B cell (primary cell): ENCODE measurements around the gene WWC1. TPM values are rescaled to one million over a fixed set of nuclear protein-coding genes. Genes with fewer than 3 reads are reported as not detected.

Source experiments
- ATAC-seq: fragments of 200-7000 bp; cut with Tn5 transposase; one replicate; pipeline ENCODE4 v1.10.0; 2021; ENCODE audit warnings: low read depth, mild to moderate bottlenecking, moderate number of reproducible peaks, moderate library complexity
- CTCF ChIA-PET: fragments of 350-600 bp; sonication (Branson Sonifier 250); formaldehyde crosslinking; loops from one replicate; lab custom pipeline; 2021; ENCODE audit warnings: antibody characterized with exemption, inconsistent platforms; lab: Charles Lee
- POLR2A ChIA-PET: fragments of 350-600 bp; sonication (Branson Sonifier 250); formaldehyde crosslinking; loops from one replicate; lab custom pipeline; 2021; ENCODE audit warnings: antibody characterized with exemption; lab: Charles Lee
- DNase-seq: peaks from one replicate; pipeline ENCODE4 v3.0.0; 2013
- H2AFZ ChIP-seq: 2 replicates; pipeline ENCODE4 v1.6.1; 2012; ENCODE audit warnings: mild to moderate bottlenecking, low read depth, low read length; ENCODE audit not compliant: insufficient read depth, poor library complexity, severe bottlenecking
- H3K27ac ChIP-seq, 2 donors: 1 replicate in 1 of 2; 2 replicates in 1 of 2; pipeline ENCODE4 v1.5.1; 2012 to 2013; ENCODE audit warnings: low read length in 2 of 2, mild to moderate bottlenecking in 2 of 2, moderate library complexity in 1 of 2
- H3K27me3 ChIP-seq, 4 experiments: fragments of 200-600 bp in 1 of 4; sonication (generic) in 1 of 4; replicated peaks in 1 of 4; 1 replicate in 2 of 4; 2 replicates in 2 of 4; pipeline versions ENCODE4 v1.6.1 to v1.7.0; 2013 to 2016; ENCODE audit warnings: low read length in 3 of 4, mild to moderate bottlenecking in 2 of 4, mixed read lengths in 1 of 4, moderate library complexity in 1 of 4; ENCODE audit not compliant: insufficient read depth in 4 of 4, control insufficient read depth in 3 of 4; ENCODE audit errors: control extremely low read depth in 1 of 4
- H3K36me3 ChIP-seq, 2 experiments: replicated peaks in 1 of 2; 1 replicate in 1 of 2; 2 replicates in 1 of 2; pipeline versions ENCODE4 v1.6.1 to v1.7.1; 2013; ENCODE audit warnings: low read length in 1 of 2; ENCODE audit not compliant: insufficient read depth in 2 of 2, control insufficient read depth in 1 of 2; ENCODE audit errors: control extremely low read depth in 1 of 2, extremely low read depth in 1 of 2
- H3K4me1 ChIP-seq, 2 donors: fragments of 200-600 bp in 1 of 2; sonication (generic) in 1 of 2; 1 replicate in 1 of 2; 2 replicates in 1 of 2; pipeline versions ENCODE4 v1.5.1 to v1.6.1; 2013 to 2017; ENCODE audit warnings: low read length in 2 of 2; ENCODE audit not compliant: control insufficient read depth in 2 of 2, insufficient read depth in 2 of 2
- H3K4me2 ChIP-seq: replicated peaks from 2 replicates; pipeline ENCODE3; 2012; ENCODE audit warnings: mild to moderate bottlenecking, low read depth, low read length; ENCODE audit not compliant: poor library complexity, severe bottlenecking
- H3K4me3 ChIP-seq, 5 experiments: fragments of 200-600 bp in 1 of 5; sonication (generic) in 1 of 5; 1 replicate in 3 of 5; 2 replicates in 2 of 5; pipeline versions ENCODE4 v1.5.1 to v1.7.0; 2011 to 2016; ENCODE audit warnings: low read length in 4 of 5, mild to moderate bottlenecking in 4 of 5, low read depth in 2 of 5, control low read depth in 1 of 5, moderate library complexity in 1 of 5; ENCODE audit not compliant: insufficient read depth in 1 of 5; ENCODE audit errors: control extremely low read depth in 1 of 5, extremely low read depth in 1 of 5
- H3K79me2 ChIP-seq: fragments of 200-600 bp; sonication (generic); one replicate; pipeline ENCODE4 v1.6.0; 2016; ENCODE audit warnings: low read length; ENCODE audit not compliant: control insufficient read depth, insufficient read depth
- H3K9ac ChIP-seq: fragments of 200-600 bp; sonication (generic); 2 replicates; pipeline ENCODE4 v1.6.1; 2017; ENCODE audit warnings: mild to moderate bottlenecking, low read length, moderate library complexity
- H3K9me3 ChIP-seq, 3 donors: one replicate each; pipeline versions ENCODE4 v1.6.1 to v1.7.1; 2013; ENCODE audit warnings: low read length in 2 of 3; ENCODE audit not compliant: control insufficient read depth in 2 of 3, insufficient read depth in 1 of 3; ENCODE audit errors: control extremely low read depth in 1 of 3
- H4K20me1 ChIP-seq: 2 replicates; pipeline ENCODE4 v1.6.0; 2012; ENCODE audit warnings: mild to moderate bottlenecking, low read length; ENCODE audit not compliant: insufficient read depth, control insufficient read depth, poor library complexity, severe bottlenecking
- H3K27ac Mint-ChIP-seq: one replicate; pipeline ENCODE4 v1.8.0; 2021; ENCODE audit warnings: mixed read lengths
- H3K27me3 Mint-ChIP-seq: one replicate; pipeline ENCODE4 v1.8.0; 2021; ENCODE audit warnings: mixed read lengths
- H3K4me1 Mint-ChIP-seq: one replicate; pipeline ENCODE4 v1.8.0; 2021; ENCODE audit warnings: mixed read lengths
- H3K4me3 Mint-ChIP-seq: one replicate; pipeline ENCODE4 v1.8.0; 2021; ENCODE audit warnings: mixed read lengths
- H3K9me3 Mint-ChIP-seq: one replicate; pipeline ENCODE4 v1.8.0; 2022; ENCODE audit warnings: mixed read lengths; ENCODE audit not compliant: insufficient read depth
- EZH2 ChIP-seq: IDR thresholded peaks from 2 replicates; pipeline ENCODE4 v1.6.1; 2012; ENCODE audit warnings: borderline replicate concordance, low read depth, mild to moderate bottlenecking, moderate library complexity, low read length; ENCODE audit not compliant: insufficient read depth, poor library complexity, severe bottlenecking
- WGBS: methylation state at CpG from one replicate; pipeline ENCODE4 v1.1.5; 2013; ENCODE audit warnings: missing lambda C conversion rate; ENCODE audit not compliant: insufficient coverage; 5-methylcytosine and 5-hydroxymethylcytosine counted together
- intact Hi-C: fragments of 100-400 bp; cut with micrococcal nuclease; formaldehyde crosslinking; loops from one replicate; pipeline ENCODE4 v1.10.0; 2022
- polyA plus RNA-seq: library from polyadenylated mRNA; depleted of rRNA; stranded (reverse); fragments of >200 nt; gene quantifications from 2 replicates; pipeline ENCODE4 v1.2.3, GENCODE V29; 2012
- total RNA-seq, 2 donors: library from RNA; stranded (reverse); fragments of 120-200 nt in 1 of 2; gene quantifications; 1 replicate in 1 of 2; 2 replicates in 1 of 2; pipeline versions ENCODE4 v1.2.3 to v1.2.4, GENCODE V29; 2013 to 2022
- TF ChIP-seq, protein P1 (sequence below): fragments of 200-600 bp; IDR thresholded peaks from one replicate; pipeline ENCODE4 v1.8.0; 2022; ENCODE audit warnings: antibody characterized with exemption, mild to moderate bottlenecking

Gene WWC1
- total and polyA plus RNA-seq, 2 donors (not counting 1 experiment from before 2014, with no cell fraction given), result 1.5 to 2.0 TPM

DNA sequence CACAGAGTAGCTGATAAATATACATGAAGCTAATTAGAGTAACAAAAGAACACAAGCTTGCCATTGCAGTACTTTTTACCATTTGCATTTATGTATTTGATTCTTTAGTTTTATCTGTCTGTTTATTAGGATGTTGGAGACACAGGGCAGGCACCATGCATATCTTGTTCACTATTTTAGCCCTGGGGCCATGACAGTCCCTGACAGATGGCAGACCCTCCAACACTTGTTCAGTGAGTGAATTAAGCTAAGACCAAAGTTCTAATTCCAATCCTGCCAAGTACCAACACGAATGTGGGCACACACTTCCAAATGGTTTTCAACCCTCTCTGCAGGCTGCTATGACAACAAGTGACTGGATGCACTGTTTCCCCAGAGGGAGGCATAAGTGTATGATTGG is 182.9 kb downstream of the WWC1 start:
- H3K4me1 ChIP-seq, result no peaks in the 10 kb centered on the region
- TF ChIP-seq, protein P1, sequence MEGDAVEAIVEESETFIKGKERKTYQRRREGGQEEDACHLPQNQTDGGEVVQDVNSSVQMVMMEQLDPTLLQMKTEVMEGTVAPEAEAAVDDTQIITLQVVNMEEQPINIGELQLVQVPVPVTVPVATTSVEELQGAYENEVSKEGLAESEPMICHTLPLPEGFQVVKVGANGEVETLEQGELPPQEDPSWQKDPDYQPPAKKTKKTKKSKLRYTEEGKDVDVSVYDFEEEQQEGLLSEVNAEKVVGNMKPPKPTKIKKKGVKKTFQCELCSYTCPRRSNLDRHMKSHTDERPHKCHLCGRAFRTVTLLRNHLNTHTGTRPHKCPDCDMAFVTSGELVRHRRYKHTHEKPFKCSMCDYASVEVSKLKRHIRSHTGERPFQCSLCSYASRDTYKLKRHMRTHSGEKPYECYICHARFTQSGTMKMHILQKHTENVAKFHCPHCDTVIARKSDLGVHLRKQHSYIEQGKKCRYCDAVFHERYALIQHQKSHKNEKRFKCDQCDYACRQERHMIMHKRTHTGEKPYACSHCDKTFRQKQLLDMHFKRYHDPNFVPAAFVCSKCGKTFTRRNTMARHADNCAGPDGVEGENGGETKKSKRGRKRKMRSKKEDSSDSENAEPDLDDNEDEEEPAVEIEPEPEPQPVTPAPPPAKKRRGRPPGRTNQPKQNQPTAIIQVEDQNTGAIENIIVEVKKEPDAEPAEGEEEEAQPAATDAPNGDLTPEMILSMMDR, result no peak
- no peak for TF ChIP-seq EZH2
- H4K20me1 ChIP-seq, result no peaks in the 10 kb centered on the region
- WGBS, result no CpG with 5 or more reads among the region's 1 CpG
- H3K9ac ChIP-seq, result no peak overlapping the region
- no peaks in the 10 kb centered on the region for H3K9me3 ChIP-seq
- H3K79me2 ChIP-seq, result no peaks in the 10 kb centered on the region
- H3K4me3 ChIP-seq, result no peak overlapping the region
- Mint-ChIP-seq H3K4me1 (no peaks in the 10 kb centered on the region), H3K27ac (no peak overlapping the region), H3K9me3 (no peaks in the 10 kb centered on the region), H3K4me3 (no peak overlapping the region), H3K27me3 (peaks cover 3% of the 10 kb centered on the region)
- H3K27me3 ChIP-seq, result no peaks in the 10 kb centered on the region
- no peaks in the 10 kb centered on the region for H3K36me3 ChIP-seq
- CTCF ChIA-PET, result no interaction called here
- ATAC-seq (no peak), DNase-seq (no peak)
- H3K27ac ChIP-seq, result no peak overlapping the region
- H3K4me2 ChIP-seq, result no peak overlapping the region
- no peak overlapping the region for H2AFZ ChIP-seq
- intact Hi-C loops, result no loop called here
- POLR2A ChIA-PET, result no interaction called here

DNA sequence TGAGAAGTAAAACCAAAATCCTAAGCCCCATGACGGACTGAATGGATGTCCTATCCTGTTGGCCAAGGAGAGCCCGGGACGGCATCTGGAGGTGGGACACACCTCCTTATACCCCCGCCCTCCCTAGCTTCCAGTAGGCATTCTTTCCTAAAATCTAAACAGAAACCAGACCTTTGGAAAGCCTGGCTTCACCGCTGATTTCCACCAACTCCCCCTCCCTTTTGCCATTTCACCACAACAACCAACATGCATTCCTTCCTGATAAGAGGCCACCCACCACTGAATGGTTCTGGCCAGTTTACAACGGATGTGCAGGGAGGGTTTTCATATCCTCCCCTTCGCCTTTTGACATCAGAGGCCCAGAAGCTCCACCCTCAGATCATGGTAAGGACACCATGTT is 185.6 kb downstream of the WWC1 start:
- no peak overlapping the region for H3K9ac ChIP-seq
- Mint-ChIP-seq H3K4me1 (peaks cover 10% of the 10 kb centered on the region), H3K9me3 (no peaks in the 10 kb centered on the region), H3K27ac (no peak overlapping the region), H3K27me3 (peaks cover 5% of the 10 kb centered on the region), H3K4me3 (no peak overlapping the region)
- no peak overlapping the region for H3K4me2 ChIP-seq
- intact Hi-C loops, result no loop called here
- H4K20me1 ChIP-seq, result no peaks in the 10 kb centered on the region
- no peak for TF ChIP-seq EZH2
- TF ChIP-seq, protein P1, result no peak
- no peak overlapping the region for H2AFZ ChIP-seq
- ATAC-seq (no peak), DNase-seq (no peak)
- H3K4me3 ChIP-seq, result no peak overlapping the region
- POLR2A ChIA-PET, result no interaction called here
- no peaks in the 10 kb centered on the region for H3K9me3 ChIP-seq
- no peaks in the 10 kb centered on the region for H3K79me2 ChIP-seq
- peaks cover 0 to 1% (median 0%) of the 10 kb centered on the region in 4 experiments for H3K27me3 ChIP-seq
- CTCF ChIA-PET, result no interaction called here
- no peak overlapping the region for H3K27ac ChIP-seq
- H3K4me1 ChIP-seq, result no peaks in the 10 kb centered on the region
- no peaks in the 10 kb centered on the region for H3K36me3 ChIP-seq
- 67% methylated on average over 6 of the region's 7 CpGs for WGBS
